PFSK-1 (cell line): ENCODE data around the gene CTIF.

Experiments used
- FOXP2 ChIP-seq: optimal IDR thresholded peaks from 2 replicates; pipeline ENCODE3; 2011; ENCODE audit warnings: borderline replicate concordance, control low read depth, inconsistent platforms; ENCODE audit not compliant: insufficient read depth; ENCODE audit errors: extremely low read length, extremely low read depth
- POLR2AphosphoS5 ChIP-seq: IDR thresholded peaks from 2 replicates; pipeline ENCODE4 v1.6.1; 2012; ENCODE audit warnings: low read depth, mild to moderate bottlenecking, control low read depth, low read length, moderate library complexity
- SIN3A ChIP-seq: IDR thresholded peaks from 2 replicates; pipeline ENCODE4 v1.6.1; 2012; ENCODE audit warnings: mild to moderate bottlenecking, low read length, moderate library complexity, borderline replicate concordance; ENCODE audit not compliant: insufficient read depth
- TAF1 ChIP-seq: IDR thresholded peaks from 2 replicates; pipeline ENCODE4 v1.6.1; 2012; ENCODE audit warnings: low read length, control low read depth, borderline replicate concordance; ENCODE audit not compliant: insufficient read depth
- TF ChIP-seq, protein P1 (sequence below), 2 experiments: IDR thresholded peaks; 2 replicates each; pipeline versions ENCODE4 v1.6.1 to v1.8.0; 2011 to 2012; ENCODE audit warnings: low read depth in 2 of 2, low read length in 2 of 2, control low read depth in 1 of 2, inconsistent platforms in 1 of 2, mild to moderate bottlenecking in 1 of 2, moderate library complexity in 1 of 2; ENCODE audit not compliant: insufficient read depth in 1 of 2

CTIF gene

DNA sequence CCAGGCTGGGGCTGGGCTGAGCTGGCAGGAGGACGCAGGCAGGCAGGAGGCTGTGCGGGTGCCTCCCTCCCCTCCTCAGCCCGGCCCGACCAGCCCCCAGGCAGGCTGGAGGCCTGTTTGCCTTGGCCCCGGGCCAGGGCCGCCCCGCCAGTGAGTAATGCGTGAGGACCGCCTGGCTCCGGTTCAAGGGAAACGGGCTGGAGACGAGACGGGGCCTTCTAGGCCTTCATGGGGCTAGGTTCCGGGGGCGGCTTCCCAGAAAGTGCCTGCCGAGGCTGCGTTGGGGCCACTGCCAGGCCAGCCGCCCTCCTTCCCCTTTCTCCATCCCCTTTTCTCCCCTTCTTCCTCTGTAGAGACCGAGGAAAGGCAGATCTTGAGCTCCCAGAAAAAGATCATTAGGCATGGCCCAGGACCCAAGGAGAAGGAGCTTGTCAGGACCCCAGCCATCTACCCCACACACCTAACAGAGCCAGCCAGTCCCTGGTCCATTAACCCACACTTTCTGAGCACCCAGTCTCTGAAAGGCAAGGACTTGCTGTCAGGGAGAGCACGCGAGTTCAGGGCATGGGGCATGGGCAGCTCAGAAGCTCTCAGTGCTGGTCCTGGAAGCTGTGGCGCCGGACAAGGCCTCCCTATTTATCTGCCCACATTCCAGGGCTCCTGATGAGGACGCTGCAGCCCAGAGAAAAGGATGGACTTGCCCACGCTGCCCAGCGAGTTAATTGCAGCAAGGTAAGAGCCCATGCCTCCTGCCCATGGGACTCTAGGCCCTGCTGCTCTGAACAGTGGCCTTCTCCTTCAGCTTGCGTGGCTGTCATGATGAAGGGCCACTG lies 363.4 kb downstream of the CTIF start:
- TF ChIP-seq, protein P1, sequence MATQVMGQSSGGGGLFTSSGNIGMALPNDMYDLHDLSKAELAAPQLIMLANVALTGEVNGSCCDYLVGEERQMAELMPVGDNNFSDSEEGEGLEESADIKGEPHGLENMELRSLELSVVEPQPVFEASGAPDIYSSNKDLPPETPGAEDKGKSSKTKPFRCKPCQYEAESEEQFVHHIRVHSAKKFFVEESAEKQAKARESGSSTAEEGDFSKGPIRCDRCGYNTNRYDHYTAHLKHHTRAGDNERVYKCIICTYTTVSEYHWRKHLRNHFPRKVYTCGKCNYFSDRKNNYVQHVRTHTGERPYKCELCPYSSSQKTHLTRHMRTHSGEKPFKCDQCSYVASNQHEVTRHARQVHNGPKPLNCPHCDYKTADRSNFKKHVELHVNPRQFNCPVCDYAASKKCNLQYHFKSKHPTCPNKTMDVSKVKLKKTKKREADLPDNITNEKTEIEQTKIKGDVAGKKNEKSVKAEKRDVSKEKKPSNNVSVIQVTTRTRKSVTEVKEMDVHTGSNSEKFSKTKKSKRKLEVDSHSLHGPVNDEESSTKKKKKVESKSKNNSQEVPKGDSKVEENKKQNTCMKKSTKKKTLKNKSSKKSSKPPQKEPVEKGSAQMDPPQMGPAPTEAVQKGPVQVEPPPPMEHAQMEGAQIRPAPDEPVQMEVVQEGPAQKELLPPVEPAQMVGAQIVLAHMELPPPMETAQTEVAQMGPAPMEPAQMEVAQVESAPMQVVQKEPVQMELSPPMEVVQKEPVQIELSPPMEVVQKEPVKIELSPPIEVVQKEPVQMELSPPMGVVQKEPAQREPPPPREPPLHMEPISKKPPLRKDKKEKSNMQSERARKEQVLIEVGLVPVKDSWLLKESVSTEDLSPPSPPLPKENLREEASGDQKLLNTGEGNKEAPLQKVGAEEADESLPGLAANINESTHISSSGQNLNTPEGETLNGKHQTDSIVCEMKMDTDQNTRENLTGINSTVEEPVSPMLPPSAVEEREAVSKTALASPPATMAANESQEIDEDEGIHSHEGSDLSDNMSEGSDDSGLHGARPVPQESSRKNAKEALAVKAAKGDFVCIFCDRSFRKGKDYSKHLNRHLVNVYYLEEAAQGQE (IDR thresholded peaks at IDR 0.05; ENCODE audit: insufficient read depth in 1 of 2, low read depth in 2 of 2, low read length in 2 of 2): peak in 1 of 2 experiments; percentile 66; a peak in 1 of 4 replicates
- TF ChIP-seq SIN3A (peak; percentile 79; the same call in 1 of the 2 replicates), FOXP2 (peak; percentile 84), POLR2AphosphoS5 (peak; percentile 51; the same call in 1 of the 2 replicates), TAF1 (peak; percentile 51; the same call in 1 of the 2 replicates)

DNA sequence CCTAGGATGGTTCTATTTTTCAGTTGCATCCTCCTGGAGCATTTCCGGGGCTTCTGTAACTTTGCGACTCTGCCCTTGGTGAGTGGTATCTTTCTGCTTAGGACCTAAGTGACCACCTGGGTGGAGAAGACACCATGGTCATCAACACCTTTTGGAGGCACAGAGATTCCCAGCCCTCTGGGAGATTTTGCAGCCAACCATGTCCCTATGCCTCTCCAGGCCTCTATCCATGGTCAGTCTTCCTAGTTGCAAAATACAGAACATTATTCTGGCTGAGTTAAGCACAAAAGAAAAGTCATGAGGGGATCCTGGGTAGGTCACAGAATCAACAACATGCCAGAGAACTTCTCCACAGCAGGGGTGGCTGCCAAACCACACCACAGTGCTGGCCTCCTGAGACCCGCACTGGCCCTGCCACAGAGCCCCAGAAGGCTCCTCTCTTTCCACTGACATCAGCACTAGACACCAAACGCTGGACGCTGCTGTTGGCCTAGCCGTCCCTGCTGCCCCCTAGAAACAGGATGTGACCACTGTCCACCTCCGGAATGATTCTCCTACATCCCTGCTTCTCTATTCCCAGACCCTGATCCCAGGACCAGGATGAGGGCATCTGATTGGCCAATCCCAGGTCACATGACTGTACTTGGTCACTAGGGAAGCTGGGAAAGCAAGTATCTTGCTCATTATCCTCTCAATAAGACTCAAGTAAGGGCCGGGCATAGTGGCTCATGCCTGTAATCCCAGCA lies 364.2 kb downstream of the CTIF start:
- TF ChIP-seq, protein P1 (IDR thresholded peaks at IDR 0.05; ENCODE audit: insufficient read depth in 1 of 2, low read depth in 2 of 2, low read length in 2 of 2): no peak
- no peak for TF ChIP-seq FOXP2
- no peak for TF ChIP-seq SIN3A
- no peak for TF ChIP-seq TAF1
- TF ChIP-seq POLR2AphosphoS5: no peak

DNA sequence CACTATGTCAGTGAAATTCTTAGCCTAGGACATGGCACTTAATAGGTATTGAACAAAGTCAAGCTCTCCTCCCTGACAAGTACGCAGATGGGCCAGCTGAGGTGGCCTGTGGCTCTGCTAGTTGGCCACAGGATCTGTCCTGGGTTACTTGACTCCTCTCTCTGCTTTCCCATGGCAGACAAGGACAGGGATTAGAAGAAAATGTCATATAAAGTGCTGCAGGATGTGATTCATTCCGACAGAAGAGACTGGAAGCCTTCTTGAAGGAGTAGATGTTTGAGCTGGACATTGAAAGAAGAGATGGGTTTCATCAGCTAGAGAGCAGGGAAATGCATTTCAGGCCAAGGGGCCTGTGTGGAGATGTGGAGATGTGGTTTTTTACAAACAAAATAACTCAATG lies 365.3 kb downstream of the CTIF start:
- TF ChIP-seq FOXP2 (no peak), POLR2AphosphoS5 (no peak), SIN3A (no peak), TAF1 (no peak)
- TF ChIP-seq, protein P1 (IDR thresholded peaks at IDR 0.05; ENCODE audit: insufficient read depth in 1 of 2, low read depth in 2 of 2, low read length in 2 of 2): no peak

DNA sequence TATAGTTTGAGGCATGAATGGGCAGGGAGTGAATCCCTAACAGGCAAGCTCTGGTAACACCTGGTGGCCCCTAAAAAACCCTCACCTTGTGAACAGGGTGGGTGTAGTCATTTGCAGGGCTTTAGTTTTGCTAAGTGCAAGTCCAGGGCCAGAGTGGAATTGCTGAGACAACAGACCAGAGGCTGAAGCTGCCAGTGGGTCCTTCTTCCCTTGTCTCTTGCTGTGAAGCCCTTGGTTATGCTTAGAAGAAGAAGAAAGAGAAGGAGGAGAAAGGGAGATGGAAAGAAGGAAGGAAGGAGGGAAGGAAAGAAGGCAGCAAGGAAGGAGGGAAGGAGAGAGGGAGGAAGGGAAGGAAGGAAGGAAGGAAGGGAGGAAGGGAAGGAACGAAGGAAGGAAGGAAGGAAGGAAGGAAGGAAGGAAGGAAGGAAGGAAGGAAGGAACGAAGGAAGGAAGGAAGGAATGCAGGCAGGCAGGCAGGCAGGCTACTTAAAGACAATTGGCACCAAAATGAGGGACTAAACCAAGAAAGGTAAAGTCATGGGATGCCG lies 366.1 kb downstream of the CTIF start:
- TF ChIP-seq TAF1: no peak
- TF ChIP-seq, protein P1 (IDR thresholded peaks at IDR 0.05; ENCODE audit: insufficient read depth in 1 of 2, low read depth in 2 of 2, low read length in 2 of 2): no peak
